ENCODE measurements around the gene KLHDC9. TPM values are rescaled to one million over a fixed set of nuclear protein-coding genes. Genes with fewer than 3 reads are reported as not detected.

KLHDC9 gene
- total and polyA plus RNA-seq, 9 of the 15 experiments (the other 6 are each of a cell fraction or from before 2014, with no cell fraction given): not detected

DNA sequence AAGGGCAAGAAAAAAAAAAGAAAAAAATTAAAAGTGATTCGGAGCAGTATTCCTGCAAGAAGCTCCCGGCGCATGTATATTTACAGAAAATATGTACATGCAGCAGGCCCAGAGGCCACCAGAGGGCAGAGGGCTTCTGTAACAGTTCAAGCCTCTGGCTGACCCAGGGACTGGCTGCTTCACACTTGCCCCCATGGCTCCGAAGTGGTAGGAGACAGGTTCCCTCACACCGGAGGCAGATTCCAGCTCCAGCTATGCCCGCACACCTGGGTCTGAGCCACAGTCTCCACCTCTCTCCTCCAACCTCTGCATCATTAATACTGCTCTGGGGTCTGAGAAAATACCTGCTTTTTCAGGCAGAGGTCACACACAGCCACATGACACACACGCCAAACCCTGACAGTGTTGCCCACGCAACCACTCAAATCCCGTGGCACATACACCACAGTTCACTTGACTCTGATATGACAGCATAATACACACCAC lies 26.2 kb upstream of the KLHDC9 start (continued):
- no peak for TF ChIP-seq ZNF212 (CRISPR knock-in tag; IDR thresholded peaks at IDR 0.05)
- no peak for TF ChIP-seq CBFA2T3 (IDR thresholded peaks at IDR 0.05)
- TF ChIP-seq KLF16 (IDR thresholded peaks at IDR 0.05): 0 out of 2 replicates have a peak, but pooled peaks have one; percentile 22
- no peak for TF ChIP-seq ZNF444 (CRISPR knock-in tag; IDR thresholded peaks at IDR 0.05)
- TF ChIP-seq MNT (conservative IDR thresholded peaks at IDR 0.05): no peak
- TF ChIP-seq POLR3G (IDR thresholded peaks at IDR 0.05; ENCODE audit: extremely low read depth, insufficient read length, insufficient replicate concordance): no peak
- TF ChIP-seq, protein P1, sequence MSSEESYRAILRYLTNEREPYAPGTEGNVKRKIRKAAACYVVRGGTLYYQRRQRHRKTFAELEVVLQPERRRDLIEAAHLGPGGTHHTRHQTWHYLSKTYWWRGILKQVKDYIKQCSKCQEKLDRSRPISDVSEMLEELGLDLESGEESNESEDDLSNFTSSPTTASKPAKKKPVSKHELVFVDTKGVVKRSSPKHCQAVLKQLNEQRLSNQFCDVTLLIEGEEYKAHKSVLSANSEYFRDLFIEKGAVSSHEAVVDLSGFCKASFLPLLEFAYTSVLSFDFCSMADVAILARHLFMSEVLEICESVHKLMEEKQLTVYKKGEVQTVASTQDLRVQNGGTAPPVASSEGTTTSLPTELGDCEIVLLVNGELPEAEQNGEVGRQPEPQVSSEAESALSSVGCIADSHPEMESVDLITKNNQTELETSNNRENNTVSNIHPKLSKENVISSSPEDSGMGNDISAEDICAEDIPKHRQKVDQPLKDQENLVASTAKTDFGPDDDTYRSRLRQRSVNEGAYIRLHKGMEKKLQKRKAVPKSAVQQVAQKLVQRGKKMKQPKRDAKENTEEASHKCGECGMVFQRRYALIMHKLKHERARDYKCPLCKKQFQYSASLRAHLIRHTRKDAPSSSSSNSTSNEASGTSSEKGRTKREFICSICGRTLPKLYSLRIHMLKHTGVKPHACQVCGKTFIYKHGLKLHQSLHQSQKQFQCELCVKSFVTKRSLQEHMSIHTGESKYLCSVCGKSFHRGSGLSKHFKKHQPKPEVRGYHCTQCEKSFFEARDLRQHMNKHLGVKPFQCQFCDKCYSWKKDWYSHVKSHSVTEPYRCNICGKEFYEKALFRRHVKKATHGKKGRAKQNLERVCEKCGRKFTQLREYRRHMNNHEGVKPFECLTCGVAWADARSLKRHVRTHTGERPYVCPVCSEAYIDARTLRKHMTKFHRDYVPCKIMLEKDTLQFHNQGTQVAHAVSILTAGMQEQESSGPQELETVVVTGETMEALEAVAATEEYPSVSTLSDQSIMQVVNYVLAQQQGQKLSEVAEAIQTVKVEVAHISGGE (CRISPR knock-in tag; IDR thresholded peaks at IDR 0.05): no peak
- 0 out of 2 replicates have a peak, but pooled peaks have one; percentile 14 for TF ChIP-seq TEAD4 (IDR thresholded peaks at IDR 0.05; ENCODE audit: low read length)
- no peak for TF ChIP-seq TEAD4 (CRISPR knock-in tag; IDR thresholded peaks at IDR 0.05; ENCODE audit: borderline replicate concordance)
- TF ChIP-seq HOMEZ (CRISPR knock-in tag; IDR thresholded peaks at IDR 0.05): no peak
- no peak for TF ChIP-seq ZZZ3 (IDR thresholded peaks at IDR 0.05)
- no peak for TF ChIP-seq ZNF134 (CRISPR knock-in tag; conservative IDR thresholded peaks at IDR 0.05)
- TF ChIP-seq RBM17 (IDR thresholded peaks at IDR 0.05; ENCODE audit: borderline replicate concordance, low read depth, low read length): no peak
- no peak for TF ChIP-seq CHD4 (IDR thresholded peaks at IDR 0.05; ENCODE audit: insufficient read depth, insufficient replicate concordance, low read depth, low read length, poor library complexity, severe bottlenecking)
- TF ChIP-seq ZSCAN32 (CRISPR knock-in tag; IDR thresholded peaks at IDR 0.05): no peak
- no peak for TF ChIP-seq SMAD2 (IDR thresholded peaks at IDR 0.05; ENCODE audit: low read depth, low read length)
- no peak for TF ChIP-seq ZNF740 (CRISPR knock-in tag; IDR thresholded peaks at IDR 0.05)
- no peak for TF ChIP-seq ZNF740 (tag; IDR thresholded peaks at IDR 0.05)
- TF ChIP-seq NONO (IDR thresholded peaks at IDR 0.05; ENCODE audit: low read depth in 2 of 2, low read length in 1 of 2): no peak
- TF ChIP-seq ZNF695 (CRISPR knock-in tag; IDR thresholded peaks at IDR 0.05): no peak
- no peak for TF ChIP-seq ZNF224 (CRISPR knock-in tag; IDR thresholded peaks at IDR 0.05)
- no peak for TF ChIP-seq TRIM28 (IDR thresholded peaks at IDR 0.05)
- TF ChIP-seq POLR2B (IDR thresholded peaks at IDR 0.05; ENCODE audit: low read depth, partially characterized antibody): no peak

Measured in K562 (cell line).